Stimulated activated effector memory CD8-positive, alpha-beta T cell treated with anti-CD3 and anti-CD28 coated beads, Interleukin-12 subunit alpha, Interleukin-12 subunit beta, amount 100 ng/mL, for 72 hours (primary cell): ENCODE data around the gene THEMIS.
"Not testable (repeated sequence)": the region's sequence is repeated elsewhere in the genome, so short reads cannot be mapped to it uniquely, and the experiment has no call there.

Experiments
- ATAC-seq: fragments of 150-1000 bp; cut with Tn5 transposase; 2 replicates; pipeline ENCODE4 v1.10.0; 2021
- DNase-seq, 2 donors: peaks; one replicate each; pipeline ENCODE4 v3.0.0; 2021 to 2022; ENCODE audit warnings: low spot score in 2 of 2
- H3K27ac Mint-ChIP-seq: one replicate; pipeline ENCODE4 v1.8.0; 2022; ENCODE audit warnings: mild to moderate bottlenecking, mixed read lengths
- H3K36me3 Mint-ChIP-seq: one replicate; pipeline ENCODE4 v1.8.0; 2022; ENCODE audit warnings: mild to moderate bottlenecking, mixed read lengths
- H3K4me1 Mint-ChIP-seq: one replicate; pipeline ENCODE4 v1.8.0; 2022; ENCODE audit warnings: mixed read lengths
- H3K4me3 Mint-ChIP-seq: one replicate; pipeline ENCODE4 v1.8.0; 2022; ENCODE audit warnings: mild to moderate bottlenecking, mixed read lengths
- H3K9me3 Mint-ChIP-seq: one replicate; pipeline ENCODE4 v1.8.0; 2022; ENCODE audit warnings: mixed read lengths

The THEMIS gene

GRCh38 chr6:127886603-127887002, 14.3 kb downstream of the THEMIS start:
- no peak for ATAC-seq
- Mint-ChIP-seq H3K27ac (no peak overlapping the region), H3K36me3 (peaks cover 25% of the 10 kb centered on the region)

GRCh38 chr6:127884134-127884533, 16.7 kb downstream of the THEMIS start:
- no peak for ATAC-seq
- Mint-ChIP-seq H3K4me3 (peak overlapping the region; percentile 0), H3K36me3 (peaks cover 24% of the 10 kb centered on the region), H3K4me1 (peaks cover 36% of the 10 kb centered on the region), H3K27ac (no peak overlapping the region), H3K9me3 (peaks cover 2% of the 10 kb centered on the region)
- no peak for DNase-seq

More at GRCh38 chr6:127886603-127887002, 14.3 kb downstream of the THEMIS start:
- H3K4me1 Mint-ChIP-seq, result peaks cover 36% of the 10 kb centered on the region
- no peak overlapping the region for H3K4me3 Mint-ChIP-seq
- no peak for DNase-seq
- H3K9me3 Mint-ChIP-seq, result peaks cover 2% of the 10 kb centered on the region

GRCh38 chr6:127881949-127882348, 18.9 kb downstream of the THEMIS start:
- H3K36me3 Mint-ChIP-seq, result peaks cover 28% of the 10 kb centered on the region
- H3K4me1 Mint-ChIP-seq, result peaks cover 39% of the 10 kb centered on the region
- not testable (repeated sequence) for ATAC-seq

DNA sequence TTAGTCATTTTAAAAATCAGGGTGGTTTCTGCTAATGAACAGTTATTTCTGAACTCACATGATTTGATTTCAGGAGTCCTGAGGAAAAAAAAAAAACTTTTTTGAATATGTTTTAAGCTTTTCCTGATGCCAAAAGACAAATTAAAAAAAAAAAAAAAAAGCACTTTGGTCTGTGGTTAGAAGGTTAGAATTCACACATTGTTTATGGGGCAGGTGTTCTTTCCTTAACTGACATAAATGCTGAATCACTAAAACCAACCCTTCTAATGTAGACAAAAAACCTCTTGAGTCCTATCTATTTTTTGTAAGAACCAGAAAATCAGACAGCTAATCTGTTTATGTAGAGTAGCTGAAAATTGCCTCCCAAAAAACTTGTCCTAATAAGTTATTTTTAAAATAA, 20.4 kb downstream of the THEMIS start:
- peak; percentile 62 for ATAC-seq
- Mint-ChIP-seq H3K36me3 (peaks cover 28% of the 10 kb centered on the region), H3K9me3 (no peaks in the 10 kb centered on the region), H3K4me1 (peaks cover 42% of the 10 kb centered on the region), H3K4me3 (peak overlapping the region; percentile 58), H3K27ac (peak overlapping the region; percentile 65)
- no peak for DNase-seq

More at GRCh38 chr6:127881949-127882348, 18.9 kb downstream of the THEMIS start:
- H3K4me3 Mint-ChIP-seq, H3K9me3 Mint-ChIP-seq, H3K27ac Mint-ChIP-seq, DNase-seq: not testable (repeated sequence)

GRCh38 chr6:127879685-127880084, 21.2 kb downstream of the THEMIS start:
- H3K9me3 Mint-ChIP-seq, result no peaks in the 10 kb centered on the region
- H3K4me3 Mint-ChIP-seq, result peak overlapping the region; percentile 58

DNA sequence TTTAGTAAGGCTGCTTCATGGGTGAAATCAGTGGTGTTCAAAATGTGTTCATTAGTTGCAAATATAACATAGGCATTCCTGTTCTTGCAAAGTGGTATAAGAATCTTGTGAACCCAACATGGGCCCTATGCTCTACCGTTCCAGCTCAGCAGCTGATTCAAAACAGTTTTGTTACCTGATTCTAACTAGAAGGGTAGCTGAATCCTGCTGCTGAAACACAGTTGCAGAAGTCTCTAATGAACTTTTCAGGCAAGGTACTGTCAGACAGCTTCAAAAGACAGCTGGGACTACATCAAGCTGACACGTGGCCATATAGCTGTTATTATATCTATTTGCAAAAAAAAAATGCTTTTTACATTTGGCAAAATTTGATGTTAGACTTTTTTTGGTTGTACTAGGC, 22.7 kb downstream of the THEMIS start:
- H3K4me1 Mint-ChIP-seq, result peaks cover 37% of the 10 kb centered on the region

More at GRCh38 chr6:127879685-127880084, 21.2 kb downstream of the THEMIS start:
- peaks cover 32% of the 10 kb centered on the region for H3K36me3 Mint-ChIP-seq
- peaks cover 43% of the 10 kb centered on the region for H3K4me1 Mint-ChIP-seq
- DNase-seq, result peak in 1 of 2 donors; percentile 76
- peak overlapping the region; percentile 65 for H3K27ac Mint-ChIP-seq
- peak; percentile 27 for ATAC-seq

GRCh38 chr6:127877231-127877630, 23.6 kb downstream of the THEMIS start:
- peaks cover 44% of the 10 kb centered on the region for H3K36me3 Mint-ChIP-seq
- ATAC-seq (peak; percentile 87), DNase-seq (no peak)
- H3K4me3 Mint-ChIP-seq, result peak overlapping the region; percentile 40
- peaks cover 37% of the 10 kb centered on the region for H3K4me1 Mint-ChIP-seq
- no peaks in the 10 kb centered on the region for H3K9me3 Mint-ChIP-seq
- no peak overlapping the region for H3K27ac Mint-ChIP-seq

More for the DNA sequence above, 22.7 kb downstream of the THEMIS start:
- Mint-ChIP-seq H3K4me3 (peak overlapping the region; percentile 40), H3K9me3 (no peaks in the 10 kb centered on the region), H3K36me3 (peaks cover 37% of the 10 kb centered on the region), H3K27ac (no peak overlapping the region)
- DNase-seq (no peak), ATAC-seq (peak; percentile 64)

DNA sequence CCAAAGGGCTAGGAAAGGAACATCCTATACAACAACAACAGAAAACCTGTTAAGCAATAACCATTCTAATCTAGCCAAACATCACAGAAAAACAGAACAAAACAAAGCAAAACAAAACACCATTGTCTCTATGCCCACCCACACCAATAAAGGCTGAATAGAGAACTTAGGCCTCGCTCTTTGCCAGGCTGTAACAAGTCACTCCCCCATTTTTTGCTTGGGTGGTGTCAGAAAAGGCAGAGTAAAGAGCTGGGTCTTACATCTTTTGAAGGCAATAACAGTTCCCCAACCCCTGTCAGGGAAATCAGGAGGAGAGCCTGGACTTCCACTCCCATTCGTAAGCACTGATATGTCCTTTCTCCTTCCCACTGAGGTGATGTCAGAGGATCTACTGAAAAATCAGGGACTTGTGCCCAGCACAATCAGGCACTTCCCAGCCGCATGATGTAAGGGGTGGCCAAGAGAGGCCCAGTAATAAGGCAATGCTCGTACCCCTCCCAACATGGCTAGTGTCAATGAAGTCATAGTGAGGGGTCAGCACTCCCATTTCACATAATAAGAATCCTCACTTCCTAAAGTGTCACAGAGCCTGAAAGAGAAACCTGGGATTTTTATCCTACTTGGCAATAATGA, 31.0 kb downstream of the THEMIS start:
- peaks cover 49% of the 10 kb centered on the region for H3K4me1 Mint-ChIP-seq

GRCh38 chr6:127869183-127869582, 31.7 kb downstream of the THEMIS start:
- Mint-ChIP-seq H3K9me3 (no peaks in the 10 kb centered on the region), H3K4me3 (peak overlapping the region; percentile 15), H3K27ac (no peak overlapping the region), H3K36me3 (peaks cover 31% of the 10 kb centered on the region), H3K4me1 (peaks cover 51% of the 10 kb centered on the region)
- ATAC-seq (no peak), DNase-seq (no peak)

More for the DNA sequence above, 31.0 kb downstream of the THEMIS start:
- DNase-seq, result no peak
- Mint-ChIP-seq H3K27ac (peak overlapping the region; percentile 1), H3K4me3 (peak overlapping the region; percentile 15), H3K9me3 (no peaks in the 10 kb centered on the region), H3K36me3 (peaks cover 29% of the 10 kb centered on the region)
- ATAC-seq, result no peak

DNA sequence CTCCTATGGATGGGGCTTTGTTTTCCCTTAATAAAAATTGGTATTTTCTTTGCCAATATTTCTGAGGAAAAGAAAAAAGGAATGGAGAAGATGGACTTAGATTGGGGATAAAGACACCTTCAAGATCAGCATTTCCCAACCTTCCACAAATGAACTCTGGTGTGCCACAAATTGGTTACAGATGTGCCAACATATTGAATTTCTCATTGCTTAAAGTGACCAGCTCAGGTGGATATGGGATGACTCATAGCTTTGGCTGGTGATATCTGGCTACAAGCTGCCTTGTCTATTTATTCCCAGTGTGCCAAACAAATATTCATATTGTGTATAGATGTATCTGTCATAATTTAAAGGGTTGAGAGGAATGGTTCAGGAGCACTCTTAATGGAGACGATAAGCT, 32.5 kb downstream of the THEMIS start:
- ATAC-seq (no peak), DNase-seq (no peak)
- Mint-ChIP-seq H3K27ac (no peak overlapping the region), H3K9me3 (no peaks in the 10 kb centered on the region), H3K4me3 (no peak overlapping the region), H3K36me3 (peaks cover 34% of the 10 kb centered on the region), H3K4me1 (peaks cover 59% of the 10 kb centered on the region)

DNA sequence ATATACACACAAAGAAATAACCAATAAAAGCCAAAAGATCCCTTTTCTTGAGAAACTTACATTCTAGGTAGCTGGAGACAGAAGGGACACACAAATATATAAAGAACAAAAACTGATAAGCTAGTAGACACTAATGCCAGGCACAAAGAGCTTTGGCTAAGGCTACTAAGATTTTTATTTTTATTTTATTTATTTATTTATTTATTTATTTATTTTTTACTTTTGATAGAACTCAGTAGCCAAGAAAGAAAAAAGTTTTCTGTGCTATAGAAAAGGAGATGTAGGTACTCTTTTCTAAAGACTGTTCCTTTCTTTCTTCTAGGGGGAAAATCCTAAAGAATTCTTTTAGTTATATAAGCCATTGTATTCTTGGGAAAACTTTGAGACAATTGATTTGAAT, 34.1 kb downstream of the THEMIS start:
- no peak overlapping the region for H3K27ac Mint-ChIP-seq
- H3K36me3 Mint-ChIP-seq, result peaks cover 34% of the 10 kb centered on the region

GRCh38 chr6:127865108-127865507, 35.8 kb downstream of the THEMIS start:
- Mint-ChIP-seq H3K9me3 (no peaks in the 10 kb centered on the region), H3K36me3 (peaks cover 25% of the 10 kb centered on the region), H3K4me3 (no peak overlapping the region), H3K4me1 (peaks cover 45% of the 10 kb centered on the region), H3K27ac (peak overlapping the region; percentile 43)
- no peak for ATAC-seq
- no peak for DNase-seq

More for the DNA sequence above, 34.1 kb downstream of the THEMIS start:
- no peak for DNase-seq
- Mint-ChIP-seq H3K4me3 (no peak overlapping the region), H3K4me1 (peaks cover 59% of the 10 kb centered on the region), H3K9me3 (no peaks in the 10 kb centered on the region)
- no peak for ATAC-seq

DNA sequence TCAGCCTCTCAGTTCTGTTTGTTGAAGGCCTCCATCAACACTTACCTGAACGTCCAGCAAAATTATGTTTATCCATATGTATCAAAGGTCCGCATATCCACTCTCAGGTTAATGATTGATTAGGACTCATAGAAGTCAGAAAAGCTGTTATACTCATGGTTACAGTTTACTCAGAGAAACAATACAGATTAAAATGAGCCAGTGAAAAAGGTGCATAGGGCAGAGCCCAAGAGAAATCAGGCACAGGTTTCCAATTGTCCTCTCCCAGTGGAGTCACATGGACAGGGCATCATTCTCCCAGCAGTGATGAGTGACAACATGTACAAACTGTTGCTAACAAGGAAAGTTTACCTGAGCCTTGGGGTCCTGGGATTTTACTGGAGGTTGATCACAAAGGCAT, 36.2 kb downstream of the THEMIS start:
- Mint-ChIP-seq H3K4me1 (peaks cover 41% of the 10 kb centered on the region), H3K27ac (peak overlapping the region; percentile 43), H3K4me3 (no peak overlapping the region), H3K36me3 (peaks cover 25% of the 10 kb centered on the region), H3K9me3 (no peaks in the 10 kb centered on the region)
- no peak for ATAC-seq
- no peak for DNase-seq

GRCh38 chr6:127860723-127861122, 40.1 kb downstream of the THEMIS start:
- ATAC-seq (no peak), DNase-seq (no peak)
- H3K4me3 Mint-ChIP-seq, result no peak overlapping the region
- no peak overlapping the region for H3K27ac Mint-ChIP-seq
- peaks cover 44% of the 10 kb centered on the region for H3K4me1 Mint-ChIP-seq
- H3K36me3 Mint-ChIP-seq, result peaks cover 25% of the 10 kb centered on the region
- H3K9me3 Mint-ChIP-seq, result no peaks in the 10 kb centered on the region

- no peaks in the 10 kb centered on the region for H3K9me3 Mint-ChIP-seq
- H3K4me3 Mint-ChIP-seq, result no peak overlapping the region
- H3K4me1 Mint-ChIP-seq, result peaks cover 47% of the 10 kb centered on the region
- no peak for ATAC-seq
- no peak overlapping the region for H3K27ac Mint-ChIP-seq
- peaks cover 30% of the 10 kb centered on the region for H3K36me3 Mint-ChIP-seq
- DNase-seq, result no peak
Observed at GRCh38 chr6:127859956-127860355, 40.9 kb downstream of the THEMIS start.

- Mint-ChIP-seq H3K9me3 (no peaks in the 10 kb centered on the region), H3K4me3 (peak overlapping the region; percentile 2), H3K36me3 (peaks cover 30% of the 10 kb centered on the region), H3K27ac (peak overlapping the region; percentile 0), H3K4me1 (peaks cover 43% of the 10 kb centered on the region)
- no peak for DNase-seq
- ATAC-seq, result peak; percentile 45
Observed at GRCh38 chr6:127858727-127859391, 42.0 kb downstream of the THEMIS start.
